H1 (cell line): ENCODE data around the gene CHCHD1. TPM values are rescaled to one million over a fixed set of nuclear protein-coding genes. Genes with fewer than 3 reads are reported as not detected.

ENCODE experiments used
- HDAC2 ChIP-seq, 2 experiments: fragments of 300-600 bp in 1 of 2; sonication (generic) in 1 of 2; IDR thresholded peaks; 2 replicates each; pipeline ENCODE4 v1.6.1; 2011 to 2012; ENCODE audit warnings: low read depth in 2 of 2, low read length in 2 of 2, mild to moderate bottlenecking in 2 of 2, moderate library complexity in 2 of 2, borderline replicate concordance in 1 of 2, inconsistent platforms in 1 of 2
- POU5F1 ChIP-seq: IDR thresholded peaks from 2 replicates; pipeline ENCODE4 v1.6.1; 2011; ENCODE audit warnings: low read depth, mild to moderate bottlenecking, low read length, moderate library complexity
- TBP ChIP-seq: IDR thresholded peaks from 2 replicates; pipeline ENCODE4 v1.6.1; 2011; ENCODE audit warnings: low read depth, low read length, improper control_type of control experiment
- polyA plus RNA-seq, 7 experiments: library from polyadenylated mRNA; depleted of rRNA in 3 of 7; stranded (reverse) in 5 of 7; unstranded in 2 of 7; fragments of >200 nt in 5 of 7; fragments of 200-250 nt in 2 of 7; gene quantifications; 1 replicate in 5 of 7; 2 replicates in 1 of 7; 4 replicates in 1 of 7; pipeline versions ENCODE4 v1.2.1 to v1.2.3, GENCODE V29; 2011 to 2013; ENCODE audit warnings: missing spikeins in 2 of 7, mixed read lengths in 2 of 7
- total RNA-seq: library from RNA; stranded (reverse); fragmentation: NEBNext Ultra II Directional; extraction: Animal tissue kit (Norgen Biotek cat#: 25700); gene quantifications from 2 replicates; pipeline ENCODE4 v1.2.1, GENCODE V29; 2021

CHCHD1 gene
- total and polyA plus RNA-seq, 2 of the 8 experiments (the other 6 are each of a cell fraction or from before 2014, with no cell fraction given), result 44.9 to 58.1 TPM

- no peak for TF ChIP-seq TBP
- no peak for TF ChIP-seq POU5F1
- TF ChIP-seq HDAC2 (IDR thresholded peaks at IDR 0.05; ENCODE audit: borderline replicate concordance in 1 of 2, low read depth in 2 of 2, low read length in 2 of 2), result no peak
- TF ChIP-seq, all 59 proteins: peak for 0
These were observed 48.8 kb upstream of the CHCHD1 start (continued) for GRCh38 chr10:73732931-73733623.
